ENCODE measurements around the gene TLR3.

DNA sequence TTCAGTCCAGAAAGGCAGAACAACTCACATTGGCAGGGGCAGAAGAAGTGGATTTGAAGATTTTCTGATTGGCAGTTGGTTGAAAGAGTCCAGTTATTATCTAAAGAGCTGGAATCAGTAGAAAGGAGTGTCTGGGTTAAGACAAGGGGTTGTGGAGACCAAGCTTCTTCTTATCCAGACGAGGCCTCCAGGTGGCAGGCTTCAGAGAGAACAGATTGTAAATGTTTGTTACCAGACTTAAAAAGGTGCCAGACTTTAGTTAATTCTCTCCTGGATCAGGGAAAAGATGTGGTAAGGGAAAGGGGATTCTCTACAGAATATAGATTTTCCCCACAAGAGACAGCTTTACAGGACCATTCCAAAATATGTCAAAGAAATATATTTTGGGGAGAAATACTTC lies 36.7 kb upstream of the TLR3 start:
- TF ChIP-seq GATA2 (IDR thresholded peaks at IDR 0.05; ENCODE audit: low read depth, low read length) (no peak), GATA3 (IDR thresholded peaks at IDR 0.05; ENCODE audit: low read depth, low read length) (no peak)
